ENCODE measurements around the gene ZRANB1. TPM values are rescaled to one million over a fixed set of nuclear protein-coding genes. Genes with fewer than 3 reads are reported as not detected.

The ZRANB1 gene
- total and polyA plus RNA-seq, 10 of the 15 experiments (the other 5 are each of a cell fraction or from before 2014, with no cell fraction given) = 1.7 to 11.8 (median 6.2) TPM

DNA sequence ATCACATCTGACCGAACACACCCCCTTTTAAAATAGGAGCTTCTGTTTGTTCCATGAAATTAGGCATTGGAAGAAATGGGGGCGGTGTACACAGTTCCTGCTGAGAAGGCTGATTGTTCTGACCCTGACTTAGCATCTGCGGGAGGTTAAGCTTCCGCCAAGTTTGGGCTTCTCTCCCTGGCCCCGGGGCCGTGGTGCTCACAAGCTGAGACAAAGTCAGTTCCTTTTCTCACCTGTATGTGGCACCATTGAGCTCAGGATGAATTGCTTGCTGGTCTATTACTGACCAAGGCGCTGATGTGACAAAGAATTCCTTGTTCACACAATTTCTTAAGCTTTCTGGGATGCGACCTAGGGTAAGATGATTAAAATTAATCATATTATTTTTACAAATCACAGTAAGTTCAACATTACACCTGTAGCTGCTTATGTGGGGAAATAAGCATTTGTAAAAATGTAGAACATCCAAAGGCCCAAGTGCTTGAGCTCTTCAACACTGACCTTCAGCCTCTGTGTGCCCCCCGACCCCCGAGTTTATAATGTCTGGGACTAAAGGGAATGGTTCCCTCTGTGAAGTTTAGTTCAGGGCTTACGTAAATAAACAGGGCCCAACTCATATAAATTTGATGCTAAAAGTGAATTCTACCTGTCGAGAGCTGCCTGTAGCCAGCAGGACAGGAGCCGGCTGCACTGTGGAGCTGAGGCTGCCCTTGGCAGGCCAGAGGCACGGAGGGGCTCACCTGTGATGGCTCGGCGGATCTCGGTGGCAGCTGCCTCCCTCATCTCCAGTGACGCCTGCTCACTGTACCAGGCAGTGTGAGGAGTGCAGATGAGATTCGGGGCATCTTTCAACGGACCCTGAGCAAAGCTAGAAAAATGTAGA lies 50.8 kb downstream of the ZRANB1 start:
- ATAC-seq = peak; percentile 85

More for the DNA sequence above, 50.8 kb downstream of the ZRANB1 start:
- in situ Hi-C loops (cut with MboI) = no loop called here
- POLR2A ChIA-PET = no interaction called here
- H3K9me3 ChIP-seq (replicated peaks; ENCODE audit: control insufficient read depth, insufficient read depth, low read length) = no peaks in the 10 kb centered on the region
- CTCF ChIA-PET = interaction anchor here (0.8 to 2.7 kb wide), 23 partner anchors 9 to 637 kb away, joined by 3 to 13 read pairs (median 4); no protein-coding TSS in a partner anchor
- RAD21 ChIA-PET (ENCODE audit: unreplicated experiment) = interaction anchor here (0.8 to 1.4 kb wide), 4 partner anchors 22 to 113 kb away, joined by 3 to 6 read pairs (median 3); no protein-coding TSS in a partner anchor
- SMC1A ChIA-PET (ENCODE audit: uncharacterized antibody, unreplicated experiment) = interaction anchor here (0.8 to 1.6 kb wide), 5 partner anchors 15 to 77 kb away, joined by 3 to 6 read pairs (median 4); no protein-coding TSS in a partner anchor
- TF ChIP-seq CTCF (IDR thresholded peaks at IDR 0.05 in 2 of 3, conservative IDR thresholded peaks at IDR 0.05 in 1 of 3; ENCODE audit: control insufficient read depth in 2 of 3, extremely low read depth in 1 of 3, insufficient read depth in 1 of 3, low read depth in 3 of 3, low read length in 3 of 3) (peak; percentile 29 to 52 (median 49)), STAT3 (IDR thresholded peaks at IDR 0.05; ENCODE audit: low read depth, low read length) (no peak), RB1 (IDR thresholded peaks at IDR 0.05; ENCODE audit: borderline replicate concordance) (no peak), SMC3 (IDR thresholded peaks at IDR 0.05; ENCODE audit: borderline replicate concordance, low read length) (0 out of 2 replicates have a peak, but pooled peaks have one; percentile 8), YY1 (IDR thresholded peaks at IDR 0.05; ENCODE audit: low read depth, low read length) (no peak), RAD21 (IDR thresholded peaks at IDR 0.05; ENCODE audit: insufficient read depth, low read depth, low read length) (peak; percentile 33), USF2 (IDR thresholded peaks at IDR 0.05; ENCODE audit: borderline replicate concordance, low read depth, low read length) (no peak), CBFB (IDR thresholded peaks at IDR 0.05; ENCODE audit: low read depth) (0 out of 2 replicates have a peak, but pooled peaks have one; percentile 16), BACH1 (IDR thresholded peaks at IDR 0.05; ENCODE audit: borderline replicate concordance) (no peak), MYC (IDR thresholded peaks at IDR 0.05; ENCODE audit: insufficient read depth, insufficient read length, insufficient replicate concordance, low read length, severe bottlenecking) (no peak), GATAD2B (conservative IDR thresholded peaks at IDR 0.05; ENCODE audit: low read depth) (no peak)
- no peak for FAIRE-seq
- H3K36me3 ChIP-seq (ENCODE audit: control insufficient read depth in 2 of 2, insufficient read depth in 2 of 2, low read length in 1 of 2) = no peaks in the 10 kb centered on the region
- H3K4me1 ChIP-seq (ENCODE audit: control insufficient read depth, insufficient read depth, low read length) = peaks cover 9% of the 10 kb centered on the region
- BruUV-seq (replicated peaks) = no TSS peak
- no peak overlapping the region for H2AFZ ChIP-seq (ENCODE audit: control insufficient read depth, low read depth, low read length)
- intact Hi-C loops (cut with micrococcal nuclease; ENCODE audit: unreplicated experiment) = no loop called here
- no peak overlapping the region for H3K4me2 ChIP-seq (ENCODE audit: control insufficient read depth, insufficient read depth)
- no peak overlapping the region for H3K27ac ChIP-seq (ENCODE audit: control insufficient read depth, insufficient read depth)
- 65% methylated on average over 20 of the region's 20 CpGs for WGBS (ENCODE audit: insufficient coverage, insufficient replicate concordance, low lambda C conversion rate, missing lambda C conversion rate)
- H3K27me3 ChIP-seq (replicated peaks in 1 of 2; ENCODE audit: control insufficient read depth in 2 of 2, insufficient read depth in 2 of 2, low read length in 1 of 2) = no peaks in the 10 kb centered on the region
- H3K4me3 ChIP-seq = no peak overlapping the region
- H3K79me2 ChIP-seq (ENCODE audit: control insufficient read depth, insufficient read depth, low read length) = no peaks in the 10 kb centered on the region
- H4K20me1 ChIP-seq (ENCODE audit: control insufficient read depth, insufficient read depth) = no peaks in the 10 kb centered on the region
- H3K9ac ChIP-seq (ENCODE audit: control insufficient read depth, insufficient read depth, low read length) = no peak overlapping the region
- DNase-seq (ENCODE audit: low read depth, low spot score) = no peak
